WTC11 (cell line): ENCODE measurements around the gene RIPOR3.

Experiments
- GRHL2 ChIP-seq: fragments of 250-450 bp; sonication (Bioruptor Pico); IDR thresholded peaks from 2 replicates; pipeline ENCODE4 v1.8.0; 2022; ENCODE audit warnings: mild to moderate bottlenecking, moderate library complexity; ENCODE audit not compliant: insufficient replicate concordance, severe bottlenecking
- NFE2L1 ChIP-seq: sonication (generic); formaldehyde crosslinking; IDR thresholded peaks from 2 replicates; pipeline ENCODE4 v1.8.1; 2023; ENCODE audit warnings: missing genetic modification reagents
- TP53 ChIP-seq: sonication (generic); formaldehyde crosslinking; IDR thresholded peaks from 2 replicates; pipeline ENCODE4 v1.8.1; 2023; ENCODE audit warnings: mild to moderate bottlenecking, missing genetic modification reagents
- ZNF512 ChIP-seq: sonication (generic); formaldehyde crosslinking; IDR thresholded peaks from 2 replicates; pipeline ENCODE4 v1.8.1; 2022; ENCODE audit warnings: missing genetic modification reagents, borderline replicate concordance
- TF ChIP-seq, protein P1 (sequence below): fragments of 200-600 bp; IDR thresholded peaks from 2 replicates; pipeline ENCODE4 v1.8.0; 2022; ENCODE audit warnings: antibody characterized with exemption
- TF ChIP-seq, protein P2 (sequence below): sonication (generic); formaldehyde crosslinking; IDR thresholded peaks from 2 replicates; pipeline ENCODE4 v1.8.0; 2022; ENCODE audit warnings: mild to moderate bottlenecking, missing genetic modification reagents

- TF ChIP-seq, protein P1, sequence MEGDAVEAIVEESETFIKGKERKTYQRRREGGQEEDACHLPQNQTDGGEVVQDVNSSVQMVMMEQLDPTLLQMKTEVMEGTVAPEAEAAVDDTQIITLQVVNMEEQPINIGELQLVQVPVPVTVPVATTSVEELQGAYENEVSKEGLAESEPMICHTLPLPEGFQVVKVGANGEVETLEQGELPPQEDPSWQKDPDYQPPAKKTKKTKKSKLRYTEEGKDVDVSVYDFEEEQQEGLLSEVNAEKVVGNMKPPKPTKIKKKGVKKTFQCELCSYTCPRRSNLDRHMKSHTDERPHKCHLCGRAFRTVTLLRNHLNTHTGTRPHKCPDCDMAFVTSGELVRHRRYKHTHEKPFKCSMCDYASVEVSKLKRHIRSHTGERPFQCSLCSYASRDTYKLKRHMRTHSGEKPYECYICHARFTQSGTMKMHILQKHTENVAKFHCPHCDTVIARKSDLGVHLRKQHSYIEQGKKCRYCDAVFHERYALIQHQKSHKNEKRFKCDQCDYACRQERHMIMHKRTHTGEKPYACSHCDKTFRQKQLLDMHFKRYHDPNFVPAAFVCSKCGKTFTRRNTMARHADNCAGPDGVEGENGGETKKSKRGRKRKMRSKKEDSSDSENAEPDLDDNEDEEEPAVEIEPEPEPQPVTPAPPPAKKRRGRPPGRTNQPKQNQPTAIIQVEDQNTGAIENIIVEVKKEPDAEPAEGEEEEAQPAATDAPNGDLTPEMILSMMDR = no peak
- TF ChIP-seq ZNF512 (CRISPR knock-in tag) (no peak), NFE2L1 (CRISPR knock-in tag) (no peak), GRHL2 (CRISPR knock-in tag) (no peak), TP53 (CRISPR knock-in tag) (no peak)
- TF ChIP-seq, protein P2, sequence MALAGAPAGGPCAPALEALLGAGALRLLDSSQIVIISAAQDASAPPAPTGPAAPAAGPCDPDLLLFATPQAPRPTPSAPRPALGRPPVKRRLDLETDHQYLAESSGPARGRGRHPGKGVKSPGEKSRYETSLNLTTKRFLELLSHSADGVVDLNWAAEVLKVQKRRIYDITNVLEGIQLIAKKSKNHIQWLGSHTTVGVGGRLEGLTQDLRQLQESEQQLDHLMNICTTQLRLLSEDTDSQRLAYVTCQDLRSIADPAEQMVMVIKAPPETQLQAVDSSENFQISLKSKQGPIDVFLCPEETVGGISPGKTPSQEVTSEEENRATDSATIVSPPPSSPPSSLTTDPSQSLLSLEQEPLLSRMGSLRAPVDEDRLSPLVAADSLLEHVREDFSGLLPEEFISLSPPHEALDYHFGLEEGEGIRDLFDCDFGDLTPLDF = no peak
These were observed 8.3 kb upstream of the RIPOR3 start for GRCh38 chr20:50699688-50700087.
